ENCODE data around the gene RAPGEF5.

DNA sequence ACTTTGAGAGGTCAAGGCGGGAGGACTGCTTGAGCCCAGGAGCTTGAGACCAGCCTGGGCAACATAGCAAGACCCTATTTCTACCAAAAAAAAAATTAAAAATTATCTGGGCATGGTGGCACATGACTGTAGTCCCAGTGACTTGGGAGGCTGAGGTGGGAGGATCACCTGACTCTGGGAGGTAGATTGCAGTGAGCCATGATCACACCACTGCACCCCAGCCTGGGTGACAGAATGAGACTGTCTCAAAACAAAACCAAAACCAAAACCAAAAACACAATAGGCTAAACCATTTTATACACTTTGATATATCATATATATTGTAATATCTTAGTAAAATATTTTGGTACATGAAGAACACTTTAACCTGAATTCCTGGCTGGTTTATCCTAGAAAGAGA, 101.6 kb downstream of the RAPGEF5 start:
- TF ChIP-seq SUZ12 (IDR thresholded peaks at IDR 0.05; ENCODE audit: extremely low read depth, insufficient read depth, insufficient read length) (no peak), ZNF274 (IDR thresholded peaks at IDR 0.05; ENCODE audit: low read depth, low read length) (no peak)

Measured in NT2/D1 (cell line).